ENCODE results near the gene ATXN1.

The ATXN1 gene

DNA sequence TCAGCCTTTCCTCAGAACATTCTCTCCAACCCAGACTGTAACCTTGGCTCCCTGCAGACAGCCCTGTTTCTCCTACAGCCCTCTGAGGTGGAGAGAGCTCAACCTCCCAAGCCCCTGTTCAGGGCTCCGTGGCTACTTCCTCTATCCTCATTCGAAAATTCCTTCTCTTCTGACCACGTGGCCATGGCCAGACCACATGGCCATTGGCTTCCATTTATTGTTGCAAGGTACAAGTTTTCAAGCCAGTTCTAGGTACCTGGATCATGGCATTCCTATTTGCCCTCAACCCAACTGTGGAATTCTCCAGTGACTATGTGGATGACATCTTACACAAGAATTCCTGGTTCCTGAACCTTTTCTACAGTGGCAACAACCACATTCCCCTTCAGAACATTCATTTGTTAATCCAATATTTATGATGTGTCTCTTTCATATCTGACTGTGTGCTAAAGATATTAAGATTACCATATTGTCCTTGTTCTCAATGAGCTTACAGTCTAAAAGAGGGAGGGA lies 361.0 kb downstream of the ATXN1 start:
- H3K4me3 ChIP-seq (ENCODE audit: low read length), result no peak overlapping the region
- TF ChIP-seq, protein P1, sequence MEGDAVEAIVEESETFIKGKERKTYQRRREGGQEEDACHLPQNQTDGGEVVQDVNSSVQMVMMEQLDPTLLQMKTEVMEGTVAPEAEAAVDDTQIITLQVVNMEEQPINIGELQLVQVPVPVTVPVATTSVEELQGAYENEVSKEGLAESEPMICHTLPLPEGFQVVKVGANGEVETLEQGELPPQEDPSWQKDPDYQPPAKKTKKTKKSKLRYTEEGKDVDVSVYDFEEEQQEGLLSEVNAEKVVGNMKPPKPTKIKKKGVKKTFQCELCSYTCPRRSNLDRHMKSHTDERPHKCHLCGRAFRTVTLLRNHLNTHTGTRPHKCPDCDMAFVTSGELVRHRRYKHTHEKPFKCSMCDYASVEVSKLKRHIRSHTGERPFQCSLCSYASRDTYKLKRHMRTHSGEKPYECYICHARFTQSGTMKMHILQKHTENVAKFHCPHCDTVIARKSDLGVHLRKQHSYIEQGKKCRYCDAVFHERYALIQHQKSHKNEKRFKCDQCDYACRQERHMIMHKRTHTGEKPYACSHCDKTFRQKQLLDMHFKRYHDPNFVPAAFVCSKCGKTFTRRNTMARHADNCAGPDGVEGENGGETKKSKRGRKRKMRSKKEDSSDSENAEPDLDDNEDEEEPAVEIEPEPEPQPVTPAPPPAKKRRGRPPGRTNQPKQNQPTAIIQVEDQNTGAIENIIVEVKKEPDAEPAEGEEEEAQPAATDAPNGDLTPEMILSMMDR (IDR thresholded peaks at IDR 0.05; ENCODE audit: low read depth, low read length, poor library complexity, severe bottlenecking), result no peak
- TF ChIP-seq EZH2phosphoT487 (IDR thresholded peaks at IDR 0.05; ENCODE audit: borderline replicate concordance, low read length), result no peak
- H3K9me2 ChIP-seq (replicated peaks; ENCODE audit: control insufficient read depth, low read length), result no peaks in the 10 kb centered on the region
- no peak overlapping the region for H3K4me2 ChIP-seq (ENCODE audit: low read length)
- peaks cover 18% of the 10 kb centered on the region for H3K4me1 ChIP-seq (ENCODE audit: control insufficient read depth, low read length)
- H3K79me2 ChIP-seq (ENCODE audit: control insufficient read depth, low read length), result no peaks in the 10 kb centered on the region
- H4K20me1 ChIP-seq (ENCODE audit: control insufficient read depth, insufficient read depth, low read depth, low read length), result no peaks in the 10 kb centered on the region
- no peaks in the 10 kb centered on the region for H3K9me3 ChIP-seq (ENCODE audit: control insufficient read depth, insufficient read depth, low read length)
- H3F3A ChIP-seq (ENCODE audit: control insufficient read depth, insufficient read depth), result no peaks in the 10 kb centered on the region
- H3K27ac ChIP-seq (ENCODE audit: low read depth, low read length), result no peak overlapping the region
- H3K36me3 ChIP-seq (ENCODE audit: control insufficient read depth, low read length), result no peaks in the 10 kb centered on the region
- no peaks in the 10 kb centered on the region for H3K27me3 ChIP-seq (ENCODE audit: control insufficient read depth, low read length)

- H3K79me2 ChIP-seq (ENCODE audit: control insufficient read depth, low read length), result no peaks in the 10 kb centered on the region
- H3F3A ChIP-seq (ENCODE audit: control insufficient read depth, insufficient read depth), result no peaks in the 10 kb centered on the region
- H3K9me2 ChIP-seq (replicated peaks; ENCODE audit: control insufficient read depth, low read length), result no peaks in the 10 kb centered on the region
- TF ChIP-seq EZH2phosphoT487 (IDR thresholded peaks at IDR 0.05; ENCODE audit: borderline replicate concordance, low read length), result no peak
- TF ChIP-seq, protein P1 (IDR thresholded peaks at IDR 0.05; ENCODE audit: low read depth, low read length, poor library complexity, severe bottlenecking), result no peak
- H4K20me1 ChIP-seq (ENCODE audit: control insufficient read depth, insufficient read depth, low read depth, low read length), result no peaks in the 10 kb centered on the region
- no peak overlapping the region for H3K4me3 ChIP-seq (ENCODE audit: low read length)
- no peaks in the 10 kb centered on the region for H3K36me3 ChIP-seq (ENCODE audit: control insufficient read depth, low read length)
- H3K9me3 ChIP-seq (ENCODE audit: control insufficient read depth, insufficient read depth, low read length), result no peaks in the 10 kb centered on the region
- peaks cover 18% of the 10 kb centered on the region for H3K4me1 ChIP-seq (ENCODE audit: control insufficient read depth, low read length)
- H3K27me3 ChIP-seq (ENCODE audit: control insufficient read depth, low read length), result no peaks in the 10 kb centered on the region
- H3K27ac ChIP-seq (ENCODE audit: low read depth, low read length), result no peak overlapping the region
- no peak overlapping the region for H3K4me2 ChIP-seq (ENCODE audit: low read length)
Measured at GRCh38 chr6:16399695-16400094, 361.6 kb downstream of the ATXN1 start.

- Histone ChIP-seq H3K79me2 (ENCODE audit: control insufficient read depth, low read length) (no peaks in the 10 kb centered on the region), H3K9me2 (replicated peaks; ENCODE audit: control insufficient read depth, low read length) (no peaks in the 10 kb centered on the region), H3K4me1 (ENCODE audit: control insufficient read depth, low read length) (peaks cover 12% of the 10 kb centered on the region), H3K27me3 (ENCODE audit: control insufficient read depth, low read length) (no peaks in the 10 kb centered on the region), H3K4me2 (ENCODE audit: low read length) (no peak overlapping the region), H3K4me3 (ENCODE audit: low read length) (no peak overlapping the region), H3K27ac (ENCODE audit: low read depth, low read length) (no peak overlapping the region), H3K36me3 (ENCODE audit: control insufficient read depth, low read length) (no peaks in the 10 kb centered on the region), H3K9me3 (ENCODE audit: control insufficient read depth, insufficient read depth, low read length) (no peaks in the 10 kb centered on the region), H4K20me1 (ENCODE audit: control insufficient read depth, insufficient read depth, low read depth, low read length) (no peaks in the 10 kb centered on the region), H3F3A (ENCODE audit: control insufficient read depth, insufficient read depth) (no peaks in the 10 kb centered on the region)
- TF ChIP-seq, protein P1 (IDR thresholded peaks at IDR 0.05; ENCODE audit: low read depth, low read length, poor library complexity, severe bottlenecking), result no peak
- TF ChIP-seq EZH2phosphoT487 (IDR thresholded peaks at IDR 0.05; ENCODE audit: borderline replicate concordance, low read length), result no peak
Measured at GRCh38 chr6:16399158-16399557, 362.1 kb downstream of the ATXN1 start.
